ENCODE measurements around the gene ERBB4.

Gene ERBB4

GRCh38 chr2:212276813-212277212 lies 261.8 kb downstream of the ERBB4 start:
- H3K36me3 ChIP-seq (ENCODE audit: control insufficient read depth, insufficient read depth, low read length), result no peaks in the 10 kb centered on the region
- no peak overlapping the region for H3K4me3 ChIP-seq (ENCODE audit: insufficient read depth, low read depth, low read length)
- no peaks in the 10 kb centered on the region for H3K4me1 ChIP-seq (ENCODE audit: control insufficient read depth, insufficient read depth, low read length)
- H3K27me3 ChIP-seq (ENCODE audit: control insufficient read depth, insufficient read depth, low read length, poor library complexity, severe bottlenecking), result no peaks in the 10 kb centered on the region
- H3K9me3 ChIP-seq (ENCODE audit: control insufficient read depth, low read length), result no peaks in the 10 kb centered on the region
- WGBS, 2 experiments, result 85 to 87% methylated on average over 2 of the region's 3 CpGs
- H3K27ac ChIP-seq (ENCODE audit: insufficient read depth, low read depth, low read length, poor library complexity, severe bottlenecking), result no peak overlapping the region

GRCh38 chr2:212274215-212274614 lies 264.4 kb downstream of the ERBB4 start:
- H3K4me1 ChIP-seq (ENCODE audit: control insufficient read depth, insufficient read depth, low read length), result no peaks in the 10 kb centered on the region
- no peaks in the 10 kb centered on the region for H3K36me3 ChIP-seq (ENCODE audit: control insufficient read depth, insufficient read depth, low read length)
- no peak overlapping the region for H3K4me3 ChIP-seq (ENCODE audit: insufficient read depth, low read depth, low read length)
- no peaks in the 10 kb centered on the region for H3K27me3 ChIP-seq (ENCODE audit: control insufficient read depth, insufficient read depth, low read length, poor library complexity, severe bottlenecking)
- 92 to 98% methylated on average over 1 to 2 of the region's 2 CpGs for WGBS, 2 experiments
- H3K9me3 ChIP-seq (ENCODE audit: control insufficient read depth, low read length), result no peaks in the 10 kb centered on the region
- no peak overlapping the region for H3K27ac ChIP-seq (ENCODE audit: insufficient read depth, low read depth, low read length, poor library complexity, severe bottlenecking)

- Histone ChIP-seq H3K27ac (ENCODE audit: insufficient read depth, low read depth, low read length, poor library complexity, severe bottlenecking) (no peak overlapping the region), H3K4me3 (ENCODE audit: insufficient read depth, low read depth, low read length) (no peak overlapping the region), H3K9me3 (ENCODE audit: control insufficient read depth, low read length) (no peaks in the 10 kb centered on the region), H3K4me1 (ENCODE audit: control insufficient read depth, insufficient read depth, low read length) (no peaks in the 10 kb centered on the region), H3K27me3 (ENCODE audit: control insufficient read depth, insufficient read depth, low read length, poor library complexity, severe bottlenecking) (no peaks in the 10 kb centered on the region), H3K36me3 (ENCODE audit: control insufficient read depth, insufficient read depth, low read length) (no peaks in the 10 kb centered on the region)
- 92% methylated on average over 3 of the region's 3 CpGs; no CpG with 5 or more reads in 1 of the 2 experiments for WGBS, 2 experiments
These were observed 267.0 kb downstream of the ERBB4 start for GRCh38 chr2:212271583-212271982.

GRCh38 chr2:212269005-212269404 lies 269.6 kb downstream of the ERBB4 start:
- no peak overlapping the region for H3K27ac ChIP-seq (ENCODE audit: insufficient read depth, low read depth, low read length, poor library complexity, severe bottlenecking)
- H3K9me3 ChIP-seq (ENCODE audit: control insufficient read depth, low read length), result no peaks in the 10 kb centered on the region
- no peaks in the 10 kb centered on the region for H3K27me3 ChIP-seq (ENCODE audit: control insufficient read depth, insufficient read depth, low read length, poor library complexity, severe bottlenecking)
- WGBS, 2 experiments, result 100% methylated on average over 1 of the region's 1 CpG; no CpG with 5 or more reads in 1 of the 2 experiments
- no peaks in the 10 kb centered on the region for H3K36me3 ChIP-seq (ENCODE audit: control insufficient read depth, insufficient read depth, low read length)
- no peak overlapping the region for H3K4me3 ChIP-seq (ENCODE audit: insufficient read depth, low read depth, low read length)
- no peaks in the 10 kb centered on the region for H3K4me1 ChIP-seq (ENCODE audit: control insufficient read depth, insufficient read depth, low read length)

GRCh38 chr2:212266297-212266696 lies 272.3 kb downstream of the ERBB4 start:
- no peak overlapping the region for H3K27ac ChIP-seq (ENCODE audit: insufficient read depth, low read depth, low read length, poor library complexity, severe bottlenecking)

GRCh38 chr2:212265777-212266176 lies 272.8 kb downstream of the ERBB4 start:
- H3K4me3 ChIP-seq (ENCODE audit: insufficient read depth, low read depth, low read length), result no peak overlapping the region
- H3K36me3 ChIP-seq (ENCODE audit: control insufficient read depth, insufficient read depth, low read length), result no peaks in the 10 kb centered on the region
- H3K27me3 ChIP-seq (ENCODE audit: control insufficient read depth, insufficient read depth, low read length, poor library complexity, severe bottlenecking), result no peaks in the 10 kb centered on the region
- H3K4me1 ChIP-seq (ENCODE audit: control insufficient read depth, insufficient read depth, low read length), result no peaks in the 10 kb centered on the region
- H3K27ac ChIP-seq (ENCODE audit: insufficient read depth, low read depth, low read length, poor library complexity, severe bottlenecking), result no peak overlapping the region
- H3K9me3 ChIP-seq (ENCODE audit: control insufficient read depth, low read length), result no peaks in the 10 kb centered on the region
- 91 to 96% methylated on average over 3 of the region's 3 CpGs for WGBS, 2 experiments

More at GRCh38 chr2:212266297-212266696, 272.3 kb downstream of the ERBB4 start:
- Histone ChIP-seq H3K27me3 (ENCODE audit: control insufficient read depth, insufficient read depth, low read length, poor library complexity, severe bottlenecking) (no peaks in the 10 kb centered on the region), H3K4me1 (ENCODE audit: control insufficient read depth, insufficient read depth, low read length) (no peaks in the 10 kb centered on the region), H3K9me3 (ENCODE audit: control insufficient read depth, low read length) (no peaks in the 10 kb centered on the region), H3K36me3 (ENCODE audit: control insufficient read depth, insufficient read depth, low read length) (no peaks in the 10 kb centered on the region), H3K4me3 (ENCODE audit: insufficient read depth, low read depth, low read length) (no peak overlapping the region)
- WGBS, 2 experiments, result 75 to 80% methylated on average over 1 of the region's 1 CpG

- H3K4me1 ChIP-seq (ENCODE audit: control insufficient read depth, insufficient read depth, low read length), result no peaks in the 10 kb centered on the region
- no peaks in the 10 kb centered on the region for H3K36me3 ChIP-seq (ENCODE audit: control insufficient read depth, insufficient read depth, low read length)
- 94 to 97% methylated on average over 3 of the region's 3 CpGs for WGBS, 2 experiments
- no peak overlapping the region for H3K4me3 ChIP-seq (ENCODE audit: insufficient read depth, low read depth, low read length)
- no peaks in the 10 kb centered on the region for H3K9me3 ChIP-seq (ENCODE audit: control insufficient read depth, low read length)
- no peak overlapping the region for H3K27ac ChIP-seq (ENCODE audit: insufficient read depth, low read depth, low read length, poor library complexity, severe bottlenecking)
- no peaks in the 10 kb centered on the region for H3K27me3 ChIP-seq (ENCODE audit: control insufficient read depth, insufficient read depth, low read length, poor library complexity, severe bottlenecking)
These were observed 274.4 kb downstream of the ERBB4 start for GRCh38 chr2:212264187-212264586.

DNA sequence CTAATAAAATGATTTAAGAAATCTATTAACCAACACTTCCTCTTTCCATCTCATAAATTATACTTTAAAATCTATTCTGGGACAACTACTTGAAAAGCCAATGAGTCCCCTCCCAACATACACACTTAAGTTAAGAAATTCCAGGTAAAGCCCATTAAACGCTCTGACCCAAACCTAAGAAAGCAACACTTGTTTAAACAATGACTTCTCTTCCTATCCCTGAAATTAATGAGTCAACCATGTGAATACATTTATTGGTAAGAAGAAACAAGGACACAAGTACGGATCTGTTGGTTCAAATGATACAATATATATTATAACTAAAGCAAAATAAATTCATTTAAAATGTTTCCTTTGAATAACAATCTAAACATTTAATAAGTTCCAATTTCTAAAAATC lies 279.4 kb downstream of the ERBB4 start:
- Histone ChIP-seq H3K36me3 (ENCODE audit: control insufficient read depth, insufficient read depth, low read length) (no peaks in the 10 kb centered on the region), H3K27me3 (ENCODE audit: control insufficient read depth, insufficient read depth, low read length, poor library complexity, severe bottlenecking) (no peaks in the 10 kb centered on the region)
- 87 to 100% methylated on average over 1 to 2 of the region's 2 CpGs for WGBS, 2 experiments

DNA sequence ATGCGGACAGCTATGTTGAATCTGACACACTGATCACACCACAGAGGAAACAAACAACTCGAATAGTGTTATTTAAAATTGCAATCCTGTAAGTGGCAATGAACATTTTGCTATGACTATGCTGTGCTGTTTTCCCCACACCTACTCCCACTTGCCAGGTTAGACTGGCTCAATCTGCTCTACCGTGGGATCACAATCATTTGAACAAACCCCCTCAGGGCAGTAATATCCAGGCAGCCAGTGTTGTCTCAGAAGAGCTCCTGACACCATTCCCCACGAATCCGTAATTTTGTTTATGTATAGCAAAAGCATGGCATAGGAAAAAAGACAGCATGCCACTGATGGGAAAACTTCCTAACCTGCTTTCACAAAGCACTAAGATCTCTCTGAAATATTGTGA lies 284.3 kb downstream of the ERBB4 start:
- H3K36me3 ChIP-seq (ENCODE audit: control insufficient read depth, insufficient read depth, low read length), result no peaks in the 10 kb centered on the region
- WGBS, 2 experiments, result 87 to 91% methylated on average over 5 of the region's 5 CpGs
- H3K9me3 ChIP-seq (ENCODE audit: control insufficient read depth, low read length), result no peaks in the 10 kb centered on the region
- H3K4me1 ChIP-seq (ENCODE audit: control insufficient read depth, insufficient read depth, low read length), result no peaks in the 10 kb centered on the region
- H3K27ac ChIP-seq (ENCODE audit: insufficient read depth, low read depth, low read length, poor library complexity, severe bottlenecking), result no peak overlapping the region
- no peaks in the 10 kb centered on the region for H3K27me3 ChIP-seq (ENCODE audit: control insufficient read depth, insufficient read depth, low read length, poor library complexity, severe bottlenecking)
- H3K4me3 ChIP-seq (ENCODE audit: insufficient read depth, low read depth, low read length), result no peak overlapping the region

More for the DNA sequence above, 279.4 kb downstream of the ERBB4 start:
- Histone ChIP-seq H3K4me3 (ENCODE audit: insufficient read depth, low read depth, low read length) (no peak overlapping the region), H3K27ac (ENCODE audit: insufficient read depth, low read depth, low read length, poor library complexity, severe bottlenecking) (no peak overlapping the region), H3K9me3 (ENCODE audit: control insufficient read depth, low read length) (no peaks in the 10 kb centered on the region), H3K4me1 (ENCODE audit: control insufficient read depth, insufficient read depth, low read length) (no peaks in the 10 kb centered on the region)

GRCh38 chr2:212249451-212249850 lies 289.2 kb downstream of the ERBB4 start:
- Histone ChIP-seq H3K27ac (ENCODE audit: insufficient read depth, low read depth, low read length, poor library complexity, severe bottlenecking) (no peak overlapping the region), H3K9me3 (ENCODE audit: control insufficient read depth, low read length) (no peaks in the 10 kb centered on the region), H3K27me3 (ENCODE audit: control insufficient read depth, insufficient read depth, low read length, poor library complexity, severe bottlenecking) (no peaks in the 10 kb centered on the region), H3K36me3 (ENCODE audit: control insufficient read depth, insufficient read depth, low read length) (no peaks in the 10 kb centered on the region), H3K4me3 (ENCODE audit: insufficient read depth, low read depth, low read length) (no peak overlapping the region), H3K4me1 (ENCODE audit: control insufficient read depth, insufficient read depth, low read length) (no peaks in the 10 kb centered on the region)
- WGBS, 2 experiments, result 88% methylated on average over 1 of the region's 2 CpGs; no CpG with 5 or more reads in 1 of the 2 experiments

DNA sequence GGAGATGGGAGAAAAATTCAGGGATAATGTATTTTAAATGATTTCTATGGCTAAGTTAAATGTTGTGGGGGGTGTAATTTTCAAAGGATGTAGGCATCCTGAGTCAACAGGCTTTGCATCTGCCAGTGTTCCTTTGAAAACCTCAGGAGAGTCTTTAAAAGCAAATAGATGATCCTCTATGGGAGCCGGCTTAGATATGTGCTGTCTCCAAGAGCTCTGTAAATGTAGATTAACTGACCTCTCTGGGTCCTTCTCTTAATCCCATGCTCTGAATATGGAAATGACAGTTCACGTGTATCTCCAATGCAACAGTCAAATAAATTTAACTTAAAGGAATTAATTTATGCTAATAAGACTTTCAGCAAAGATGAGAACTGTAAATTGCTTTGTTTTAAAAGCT lies 292.7 kb downstream of the ERBB4 start:
- Histone ChIP-seq H3K4me1 (ENCODE audit: control insufficient read depth, insufficient read depth, low read length) (no peaks in the 10 kb centered on the region), H3K27me3 (ENCODE audit: control insufficient read depth, insufficient read depth, low read length, poor library complexity, severe bottlenecking) (no peaks in the 10 kb centered on the region), H3K9me3 (ENCODE audit: control insufficient read depth, low read length) (no peaks in the 10 kb centered on the region), H3K4me3 (ENCODE audit: insufficient read depth, low read depth, low read length) (no peak overlapping the region), H3K36me3 (ENCODE audit: control insufficient read depth, insufficient read depth, low read length) (no peaks in the 10 kb centered on the region), H3K27ac (ENCODE audit: insufficient read depth, low read depth, low read length, poor library complexity, severe bottlenecking) (no peak overlapping the region)
- WGBS, 2 experiments, result 48 to 83% methylated on average over 1 of the region's 2 CpGs
